DOHH2 (cell line): Measurements from ENCODE around the gene CDKAL1.

ENCODE experiments used
- H3F3A ChIP-seq: fragments of 200-600 bp; sonication (generic), shearing (Covaris generic); 2 replicates; pipeline ENCODE4 v1.6.0; 2016; ENCODE audit warnings: antibody characterized with exemption, mild to moderate bottlenecking; ENCODE audit not compliant: control insufficient read depth, insufficient read depth
- H3K27ac ChIP-seq: fragments of 200-600 bp; sonication (generic); 2 replicates; pipeline ENCODE4 v1.5.1; 2014; ENCODE audit warnings: low read depth, mild to moderate bottlenecking, low read length, moderate library complexity
- H3K27me3 ChIP-seq: fragments of 200-600 bp; sonication (generic); 2 replicates; pipeline ENCODE4 v1.6.1; 2014; ENCODE audit warnings: mild to moderate bottlenecking, low read length, mixed read lengths; ENCODE audit not compliant: control insufficient read depth
- H3K36me3 ChIP-seq: fragments of 200-600 bp; sonication (generic); 2 replicates; pipeline ENCODE4 v1.6.1; 2014; ENCODE audit warnings: mild to moderate bottlenecking, low read length, moderate library complexity, mixed read lengths; ENCODE audit not compliant: control insufficient read depth
- H3K4me1 ChIP-seq: fragments of 200-600 bp; sonication (generic); 2 replicates; pipeline ENCODE4 v1.6.1; 2014; ENCODE audit warnings: mild to moderate bottlenecking, low read length, mixed read lengths; ENCODE audit not compliant: control insufficient read depth
- H3K4me2 ChIP-seq: fragments of 200-600 bp; sonication (generic); 2 replicates; pipeline ENCODE4 v1.6.0; 2014; ENCODE audit warnings: mild to moderate bottlenecking, low read length, moderate library complexity
- H3K4me3 ChIP-seq: fragments of 200-600 bp; sonication (generic); 2 replicates; pipeline ENCODE4 v1.5.1; 2014; ENCODE audit warnings: mild to moderate bottlenecking, low read length, mixed read lengths
- H3K79me2 ChIP-seq: fragments of 200-600 bp; sonication (generic); 2 replicates; pipeline ENCODE4 v1.6.1; 2014; ENCODE audit warnings: mild to moderate bottlenecking, low read length, mixed read lengths; ENCODE audit not compliant: control insufficient read depth
- H3K9me2 ChIP-seq: fragments of 200-600 bp; sonication (generic); replicated peaks from 2 replicates; pipeline ENCODE4 v1.6.1; 2014; ENCODE audit warnings: mild to moderate bottlenecking, low read length, mixed read lengths; ENCODE audit not compliant: control insufficient read depth
- H3K9me3 ChIP-seq: fragments of 200-600 bp; sonication (generic); 2 replicates; pipeline ENCODE4 v1.6.1; 2014; ENCODE audit warnings: antibody characterized with exemption, low read length, mixed read lengths; ENCODE audit not compliant: control insufficient read depth, insufficient read depth
- H4K20me1 ChIP-seq: fragments of 200-600 bp; sonication (generic); 2 replicates; pipeline ENCODE4 v1.6.0; 2014; ENCODE audit warnings: low read depth, mild to moderate bottlenecking, antibody characterized with exemption, low read length, moderate library complexity; ENCODE audit not compliant: control insufficient read depth, insufficient read depth
- CTCF ChIP-seq: fragments of 200-600 bp; sonication (generic); IDR thresholded peaks from one replicate; pipeline ENCODE4 v1.5.1; 2014; ENCODE audit warnings: antibody characterized with exemption, mild to moderate bottlenecking, low read depth, low read length; ENCODE audit not compliant: poor library complexity, severe bottlenecking
- EZH2phosphoT487 ChIP-seq: fragments of 200-600 bp; sonication (generic); IDR thresholded peaks from 2 replicates; pipeline ENCODE4 v1.6.1; 2017; ENCODE audit warnings: borderline replicate concordance, mild to moderate bottlenecking, antibody characterized with exemption, low read length, moderate library complexity, mixed read lengths

CDKAL1 gene

DNA sequence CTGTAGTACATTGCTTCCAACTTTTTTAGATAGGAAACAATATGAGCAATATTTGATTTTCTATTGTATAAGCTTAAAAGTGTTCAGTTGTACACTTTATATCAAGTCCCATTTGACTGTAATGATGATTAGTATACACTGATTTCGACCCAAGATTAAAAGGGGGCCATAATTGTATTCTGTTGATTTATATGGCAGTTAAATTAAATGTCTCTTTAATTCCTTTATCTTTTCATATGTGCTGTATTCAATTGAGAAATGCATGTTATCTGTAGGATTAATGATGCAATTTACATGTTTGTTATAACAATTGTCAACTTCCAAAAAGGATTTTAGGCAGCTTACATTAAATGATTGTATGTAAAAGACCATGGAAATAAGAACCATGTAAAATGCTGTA lies 317.5 kb downstream of the CDKAL1 start:
- Histone ChIP-seq H3K79me2 (no peaks in the 10 kb centered on the region), H3K4me3 (no peak overlapping the region), H3K27ac (no peak overlapping the region), H3K9me3 (no peaks in the 10 kb centered on the region), H3F3A (no peaks in the 10 kb centered on the region), H3K36me3 (no peaks in the 10 kb centered on the region), H4K20me1 (no peaks in the 10 kb centered on the region), H3K9me2 (no peaks in the 10 kb centered on the region), H3K4me1 (no peaks in the 10 kb centered on the region), H3K27me3 (no peaks in the 10 kb centered on the region), H3K4me2 (no peak overlapping the region)
- TF ChIP-seq EZH2phosphoT487: no peak
- TF ChIP-seq CTCF: no peak

GRCh38 chr6:20853828-20854227 lies 319.6 kb downstream of the CDKAL1 start:
- no peak overlapping the region for H3K4me3 ChIP-seq
- no peaks in the 10 kb centered on the region for H4K20me1 ChIP-seq
- no peaks in the 10 kb centered on the region for H3K4me1 ChIP-seq
- H3K4me2 ChIP-seq: no peak overlapping the region
- no peaks in the 10 kb centered on the region for H3K9me3 ChIP-seq
- H3K27ac ChIP-seq: no peak overlapping the region
- H3K79me2 ChIP-seq: no peaks in the 10 kb centered on the region
- H3F3A ChIP-seq: no peaks in the 10 kb centered on the region
- TF ChIP-seq EZH2phosphoT487: no peak
- TF ChIP-seq CTCF: no peak
- H3K9me2 ChIP-seq: no peaks in the 10 kb centered on the region
- H3K27me3 ChIP-seq: no peaks in the 10 kb centered on the region
- H3K36me3 ChIP-seq: no peaks in the 10 kb centered on the region

DNA sequence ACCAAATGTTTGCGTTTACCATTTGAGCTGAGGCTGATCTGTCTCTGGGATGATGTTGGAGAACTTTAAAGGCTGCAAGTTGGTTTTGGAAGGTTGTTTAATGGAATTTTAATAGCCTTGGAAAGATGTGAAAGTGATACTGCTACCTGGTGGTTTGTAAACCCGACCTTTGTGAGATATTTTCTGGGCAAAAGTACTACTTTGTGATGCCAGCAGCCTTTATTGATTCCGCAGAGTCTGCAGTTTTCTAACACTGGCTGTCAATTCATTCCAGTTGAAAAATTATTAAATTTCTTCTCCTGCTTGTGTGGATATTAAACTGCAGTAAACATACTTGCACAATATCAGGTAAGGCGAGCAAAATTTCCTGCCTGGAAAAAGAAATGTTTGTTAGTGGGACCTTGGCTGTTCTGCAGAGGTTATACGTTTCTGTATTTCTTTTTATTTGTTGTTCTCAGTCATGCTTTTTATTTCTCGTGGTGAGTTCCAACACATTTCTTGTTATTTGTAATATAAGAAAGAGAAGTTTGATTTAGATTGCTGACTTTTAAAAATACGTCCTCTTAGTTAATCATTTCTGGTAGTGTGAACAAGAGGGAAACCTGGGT lies 322.5 kb downstream of the CDKAL1 start:
- no peak for TF ChIP-seq EZH2phosphoT487
- Histone ChIP-seq H3K4me2 (no peak overlapping the region), H3K27ac (no peak overlapping the region), H3K27me3 (no peaks in the 10 kb centered on the region), H3F3A (no peaks in the 10 kb centered on the region), H4K20me1 (no peaks in the 10 kb centered on the region), H3K9me3 (no peaks in the 10 kb centered on the region), H3K36me3 (no peaks in the 10 kb centered on the region), H3K4me3 (no peak overlapping the region), H3K79me2 (no peaks in the 10 kb centered on the region), H3K9me2 (no peaks in the 10 kb centered on the region), H3K4me1 (no peaks in the 10 kb centered on the region)

DNA sequence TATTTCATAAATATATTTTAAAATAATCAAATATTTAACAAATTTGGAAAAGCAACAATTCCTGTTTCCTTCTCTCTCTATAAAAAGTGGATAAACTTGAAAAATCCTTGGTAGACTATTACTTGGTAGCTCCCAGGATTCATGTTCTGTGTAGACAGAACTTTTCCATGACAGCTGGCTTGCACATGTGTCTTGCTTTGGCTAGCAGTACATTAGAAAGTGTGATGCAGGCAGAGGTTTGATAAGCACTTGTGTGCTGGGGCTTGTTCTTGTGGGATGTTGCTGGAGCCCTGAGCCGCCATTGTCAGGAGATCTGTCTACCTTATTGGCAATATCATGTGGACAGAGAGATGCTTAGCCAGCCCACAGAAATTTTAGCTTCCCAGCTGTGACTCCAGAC lies 327.2 kb downstream of the CDKAL1 start:
- Histone ChIP-seq H3K9me2 (no peaks in the 10 kb centered on the region), H3K27ac (no peak overlapping the region)
- no peak for TF ChIP-seq CTCF
- no peak for TF ChIP-seq EZH2phosphoT487

More for the DNA sequence above, 327.2 kb downstream of the CDKAL1 start:
- Histone ChIP-seq H3K27me3 (no peaks in the 10 kb centered on the region), H3K79me2 (no peaks in the 10 kb centered on the region), H3K4me2 (no peak overlapping the region), H3K4me1 (no peaks in the 10 kb centered on the region), H3K36me3 (no peaks in the 10 kb centered on the region), H3K4me3 (no peak overlapping the region), H4K20me1 (no peaks in the 10 kb centered on the region), H3K9me3 (no peaks in the 10 kb centered on the region), H3F3A (no peaks in the 10 kb centered on the region)
